ENCODE measurements around the gene COA7. TPM values are rescaled to one million over a fixed set of nuclear protein-coding genes. Genes with fewer than 3 reads are reported as not detected.
"Not testable (repeated sequence)": the region's sequence is repeated elsewhere in the genome, so short reads cannot be mapped to it uniquely, and the experiment has no call there.

Gene COA7
- total RNA-seq, 1 experiment from 2014 or later = 43.7 TPM

DNA sequence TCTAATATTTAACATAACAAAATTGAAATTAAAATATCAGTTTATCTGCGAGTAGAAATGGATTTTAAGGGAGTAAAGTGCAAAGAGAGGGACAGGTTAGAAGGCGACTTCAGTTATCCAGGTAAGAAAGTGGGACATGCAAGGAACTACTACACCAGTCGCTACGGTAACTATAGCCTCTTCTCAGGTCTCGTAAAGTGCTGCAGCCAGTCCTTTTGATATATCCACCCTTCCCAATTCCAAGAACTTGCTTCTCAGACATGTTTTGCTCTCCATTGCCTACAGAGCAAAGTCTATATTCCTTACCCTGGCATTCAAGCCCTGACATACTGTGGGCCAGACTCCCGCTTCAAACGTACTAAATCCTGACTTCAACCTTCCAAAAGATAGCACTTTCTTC, 2.5 kb downstream of the COA7 start:
- ATAC-seq = no peak

DNA sequence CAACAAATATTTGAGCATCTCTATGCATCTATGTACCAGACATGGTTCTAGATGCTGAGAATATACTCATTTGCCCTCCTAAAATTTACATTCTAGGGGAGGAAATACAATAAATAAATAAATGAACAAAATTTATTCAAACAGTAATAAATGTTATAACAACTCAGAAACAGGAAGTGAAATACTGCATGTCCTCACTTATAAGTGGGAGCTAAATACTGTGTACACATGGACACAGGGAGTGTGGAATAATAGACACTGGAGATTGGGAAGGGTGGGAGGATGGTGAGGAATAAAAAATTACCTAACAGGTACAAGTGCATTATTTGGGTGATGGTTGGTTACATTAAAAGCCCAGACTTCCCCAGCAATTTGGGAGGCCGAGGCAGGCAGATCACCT, 4.3 kb downstream of the COA7 start:
- H3K27ac Mint-ChIP-seq = no peak overlapping the region
- no peaks in the 10 kb centered on the region for H3K9me3 Mint-ChIP-seq
- H3K27me3 Mint-ChIP-seq (ENCODE audit: low read depth) = no peaks in the 10 kb centered on the region
- peaks cover 22% of the 10 kb centered on the region for H3K4me1 Mint-ChIP-seq
- ChIA-PET CTCF (no interaction called here), POLR2A (no interaction called here)
- H3K4me3 Mint-ChIP-seq = no peak overlapping the region
- TF ChIP-seq ZNF396 (CRISPR knock-in tag; IDR thresholded peaks at IDR 0.05; ENCODE audit: borderline replicate concordance) = no peak
- H3K36me3 Mint-ChIP-seq = peaks cover 33% of the 10 kb centered on the region
- DNase-seq (ENCODE audit: low spot score) (no peak), ATAC-seq (no peak)

More for the DNA sequence above, 2.5 kb downstream of the COA7 start:
- Mint-ChIP-seq H3K27ac (0 out of 2 replicates have a peak overlapping the region, but pooled peaks have one; percentile 6), H3K9me3 (no peaks in the 10 kb centered on the region), H3K4me3 (no peak overlapping the region), H3K36me3 (peaks cover 26% of the 10 kb centered on the region), H3K4me1 (peaks cover 22% of the 10 kb centered on the region), H3K27me3 (ENCODE audit: low read depth) (peaks cover 4% of the 10 kb centered on the region; the same call in 1 of the 2 replicates)
- POLR2A ChIA-PET = interaction anchor here (0.7 kb wide), 1 partner anchor 291 kb away, joined by 11 read pairs; the partner anchor contains the start of gene PRPF38A
- TF ChIP-seq, protein P1, sequence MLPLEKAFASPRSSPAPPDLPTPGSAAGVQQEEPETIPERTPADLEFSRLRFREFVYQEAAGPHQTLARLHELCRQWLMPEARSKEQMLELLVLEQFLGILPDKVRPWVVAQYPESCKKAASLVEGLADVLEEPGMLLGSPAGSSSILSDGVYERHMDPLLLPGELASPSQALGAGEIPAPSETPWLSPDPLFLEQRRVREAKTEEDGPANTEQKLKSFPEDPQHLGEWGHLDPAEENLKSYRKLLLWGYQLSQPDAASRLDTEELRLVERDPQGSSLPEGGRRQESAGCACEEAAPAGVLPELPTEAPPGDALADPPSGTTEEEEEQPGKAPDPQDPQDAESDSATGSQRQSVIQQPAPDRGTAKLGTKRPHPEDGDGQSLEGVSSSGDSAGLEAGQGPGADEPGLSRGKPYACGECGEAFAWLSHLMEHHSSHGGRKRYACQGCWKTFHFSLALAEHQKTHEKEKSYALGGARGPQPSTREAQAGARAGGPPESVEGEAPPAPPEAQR (CRISPR knock-in tag; IDR thresholded peaks at IDR 0.05) = no peak
- TF ChIP-seq ZNF317 (CRISPR knock-in tag; IDR thresholded peaks at IDR 0.05; ENCODE audit: borderline replicate concordance, low read depth) = no peak
- CTCF ChIA-PET = no interaction called here
- no peak for DNase-seq (ENCODE audit: low spot score)

DNA sequence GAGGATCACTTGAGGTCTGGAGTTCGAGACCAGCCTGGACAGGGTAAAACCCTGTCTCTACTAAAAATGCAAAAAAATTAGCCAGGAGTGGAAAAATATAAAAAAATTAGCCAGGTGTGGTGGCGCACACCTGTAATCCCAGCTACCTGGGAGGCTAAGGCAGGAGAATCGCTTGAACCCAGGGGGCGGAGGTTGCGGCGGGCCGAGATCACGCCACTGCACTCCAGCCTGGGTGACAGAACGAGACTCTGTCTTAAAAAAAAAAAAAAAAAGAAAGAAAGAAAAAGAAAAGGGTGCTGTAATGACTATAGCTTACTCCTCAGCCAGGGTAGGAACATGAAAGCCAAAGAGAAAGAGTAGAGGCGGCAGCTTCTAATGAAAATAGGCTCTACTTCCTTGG, 4.8 kb downstream of the COA7 start:
- POLR2A ChIA-PET; CTCF ChIA-PET; H3K9me3 Mint-ChIP-seq; DNase-seq (ENCODE audit: low spot score); H3K27ac Mint-ChIP-seq; H3K4me3 Mint-ChIP-seq; H3K27me3 Mint-ChIP-seq (ENCODE audit: low read depth); ATAC-seq: not testable (repeated sequence)
- Mint-ChIP-seq H3K36me3 (peaks cover 37% of the 10 kb centered on the region), H3K4me1 (peaks cover 17% of the 10 kb centered on the region)

DNA sequence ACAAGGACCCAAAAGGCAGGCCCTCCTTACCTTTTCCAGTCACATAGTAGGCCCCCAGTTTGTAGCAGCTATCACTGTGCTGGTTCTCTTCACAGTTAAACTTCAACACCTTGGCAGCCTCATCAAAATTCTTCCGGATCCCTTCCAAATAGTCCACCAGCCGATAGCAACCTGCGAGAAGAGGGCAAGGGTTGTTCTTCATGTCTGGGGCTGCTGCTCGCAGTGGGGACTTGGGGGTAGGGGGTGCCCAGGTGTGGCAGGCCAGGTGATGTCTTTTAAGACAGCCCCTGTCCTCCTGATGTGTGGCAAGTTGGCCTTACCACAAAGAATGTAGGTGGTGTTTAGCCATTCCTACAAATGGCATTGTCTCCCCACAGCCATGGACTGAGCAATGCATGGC, 5.5 kb downstream of the COA7 start:
- DNase-seq (ENCODE audit: low spot score) (no peak), ATAC-seq (no peak)
- Mint-ChIP-seq H3K27ac (no peak overlapping the region), H3K36me3 (peaks cover 43% of the 10 kb centered on the region), H3K4me3 (no peak overlapping the region), H3K9me3 (no peaks in the 10 kb centered on the region), H3K27me3 (ENCODE audit: low read depth) (no peaks in the 10 kb centered on the region), H3K4me1 (peaks cover 13% of the 10 kb centered on the region)
- TF ChIP-seq GABPB1 (CRISPR knock-in tag; IDR thresholded peaks at IDR 0.05) (no peak), TP53 (CRISPR knock-in tag; IDR thresholded peaks at IDR 0.05) (no peak), ZNF121 (CRISPR knock-in tag; IDR thresholded peaks at IDR 0.05) (no peak), GRHL2 (CRISPR knock-in tag; IDR thresholded peaks at IDR 0.05; ENCODE audit: insufficient replicate concordance, severe bottlenecking) (no peak)
- POLR2A ChIA-PET = no interaction called here
- CTCF ChIA-PET = no interaction called here

DNA sequence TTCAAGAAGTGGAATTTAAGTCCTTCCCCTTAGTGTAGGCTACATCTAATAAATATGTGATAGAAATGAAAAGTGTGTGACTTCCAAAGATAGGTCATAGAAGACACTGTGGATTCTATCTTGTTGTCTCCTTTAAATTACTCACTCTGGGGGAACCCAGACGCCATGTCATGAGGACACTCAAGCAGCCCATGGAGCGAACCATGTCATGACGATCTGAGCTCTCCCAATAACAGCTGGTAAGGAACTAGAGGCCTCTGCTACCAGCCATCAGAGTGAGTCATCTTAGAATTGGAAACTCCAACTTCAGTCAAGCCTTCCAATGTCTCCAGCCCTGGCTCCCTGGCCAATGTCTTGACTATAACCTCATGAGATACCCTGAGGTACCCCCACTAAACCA, 6.3 kb downstream of the COA7 start:
- Mint-ChIP-seq H3K27me3 (ENCODE audit: low read depth) (no peaks in the 10 kb centered on the region), H3K36me3 (peaks cover 52% of the 10 kb centered on the region), H3K4me3 (no peak overlapping the region), H3K27ac (no peak overlapping the region), H3K9me3 (no peaks in the 10 kb centered on the region), H3K4me1 (peaks cover 8% of the 10 kb centered on the region; the same call in 1 of the 2 replicates)
- ChIA-PET CTCF (no interaction called here), POLR2A (interaction anchor here (1.1 kb wide), 1 partner anchor 151 kb away, joined by 4 read pairs; the partner anchor contains the start of gene ZYG11A)
- no peak for DNase-seq (ENCODE audit: low spot score)
- ATAC-seq = no peak
- no peak for TF ChIP-seq NFE2L1 (CRISPR knock-in tag; IDR thresholded peaks at IDR 0.05)
- no peak for TF ChIP-seq NFATC4 (CRISPR knock-in tag; IDR thresholded peaks at IDR 0.05)
- TF ChIP-seq, protein P2, sequence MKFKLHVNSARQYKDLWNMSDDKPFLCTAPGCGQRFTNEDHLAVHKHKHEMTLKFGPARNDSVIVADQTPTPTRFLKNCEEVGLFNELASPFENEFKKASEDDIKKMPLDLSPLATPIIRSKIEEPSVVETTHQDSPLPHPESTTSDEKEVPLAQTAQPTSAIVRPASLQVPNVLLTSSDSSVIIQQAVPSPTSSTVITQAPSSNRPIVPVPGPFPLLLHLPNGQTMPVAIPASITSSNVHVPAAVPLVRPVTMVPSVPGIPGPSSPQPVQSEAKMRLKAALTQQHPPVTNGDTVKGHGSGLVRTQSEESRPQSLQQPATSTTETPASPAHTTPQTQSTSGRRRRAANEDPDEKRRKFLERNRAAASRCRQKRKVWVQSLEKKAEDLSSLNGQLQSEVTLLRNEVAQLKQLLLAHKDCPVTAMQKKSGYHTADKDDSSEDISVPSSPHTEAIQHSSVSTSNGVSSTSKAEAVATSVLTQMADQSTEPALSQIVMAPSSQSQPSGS (CRISPR knock-in tag; IDR thresholded peaks at IDR 0.05; ENCODE audit: borderline replicate concordance, low read depth) = no peak
- TF ChIP-seq, protein P3, sequence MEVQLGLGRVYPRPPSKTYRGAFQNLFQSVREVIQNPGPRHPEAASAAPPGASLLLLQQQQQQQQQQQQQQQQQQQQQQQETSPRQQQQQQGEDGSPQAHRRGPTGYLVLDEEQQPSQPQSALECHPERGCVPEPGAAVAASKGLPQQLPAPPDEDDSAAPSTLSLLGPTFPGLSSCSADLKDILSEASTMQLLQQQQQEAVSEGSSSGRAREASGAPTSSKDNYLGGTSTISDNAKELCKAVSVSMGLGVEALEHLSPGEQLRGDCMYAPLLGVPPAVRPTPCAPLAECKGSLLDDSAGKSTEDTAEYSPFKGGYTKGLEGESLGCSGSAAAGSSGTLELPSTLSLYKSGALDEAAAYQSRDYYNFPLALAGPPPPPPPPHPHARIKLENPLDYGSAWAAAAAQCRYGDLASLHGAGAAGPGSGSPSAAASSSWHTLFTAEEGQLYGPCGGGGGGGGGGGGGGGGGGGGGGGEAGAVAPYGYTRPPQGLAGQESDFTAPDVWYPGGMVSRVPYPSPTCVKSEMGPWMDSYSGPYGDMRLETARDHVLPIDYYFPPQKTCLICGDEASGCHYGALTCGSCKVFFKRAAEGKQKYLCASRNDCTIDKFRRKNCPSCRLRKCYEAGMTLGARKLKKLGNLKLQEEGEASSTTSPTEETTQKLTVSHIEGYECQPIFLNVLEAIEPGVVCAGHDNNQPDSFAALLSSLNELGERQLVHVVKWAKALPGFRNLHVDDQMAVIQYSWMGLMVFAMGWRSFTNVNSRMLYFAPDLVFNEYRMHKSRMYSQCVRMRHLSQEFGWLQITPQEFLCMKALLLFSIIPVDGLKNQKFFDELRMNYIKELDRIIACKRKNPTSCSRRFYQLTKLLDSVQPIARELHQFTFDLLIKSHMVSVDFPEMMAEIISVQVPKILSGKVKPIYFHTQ (CRISPR knock-in tag; IDR thresholded peaks at IDR 0.05) = no peak
- TF ChIP-seq, protein P4, sequence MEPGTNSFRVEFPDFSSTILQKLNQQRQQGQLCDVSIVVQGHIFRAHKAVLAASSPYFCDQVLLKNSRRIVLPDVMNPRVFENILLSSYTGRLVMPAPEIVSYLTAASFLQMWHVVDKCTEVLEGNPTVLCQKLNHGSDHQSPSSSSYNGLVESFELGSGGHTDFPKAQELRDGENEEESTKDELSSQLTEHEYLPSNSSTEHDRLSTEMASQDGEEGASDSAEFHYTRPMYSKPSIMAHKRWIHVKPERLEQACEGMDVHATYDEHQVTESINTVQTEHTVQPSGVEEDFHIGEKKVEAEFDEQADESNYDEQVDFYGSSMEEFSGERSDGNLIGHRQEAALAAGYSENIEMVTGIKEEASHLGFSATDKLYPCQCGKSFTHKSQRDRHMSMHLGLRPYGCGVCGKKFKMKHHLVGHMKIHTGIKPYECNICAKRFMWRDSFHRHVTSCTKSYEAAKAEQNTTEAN (CRISPR knock-in tag; IDR thresholded peaks at IDR 0.05) = no peak
- no peak for TF ChIP-seq TP53 (CRISPR knock-in tag; IDR thresholded peaks at IDR 0.05)
- TF ChIP-seq, protein P5, sequence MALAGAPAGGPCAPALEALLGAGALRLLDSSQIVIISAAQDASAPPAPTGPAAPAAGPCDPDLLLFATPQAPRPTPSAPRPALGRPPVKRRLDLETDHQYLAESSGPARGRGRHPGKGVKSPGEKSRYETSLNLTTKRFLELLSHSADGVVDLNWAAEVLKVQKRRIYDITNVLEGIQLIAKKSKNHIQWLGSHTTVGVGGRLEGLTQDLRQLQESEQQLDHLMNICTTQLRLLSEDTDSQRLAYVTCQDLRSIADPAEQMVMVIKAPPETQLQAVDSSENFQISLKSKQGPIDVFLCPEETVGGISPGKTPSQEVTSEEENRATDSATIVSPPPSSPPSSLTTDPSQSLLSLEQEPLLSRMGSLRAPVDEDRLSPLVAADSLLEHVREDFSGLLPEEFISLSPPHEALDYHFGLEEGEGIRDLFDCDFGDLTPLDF (CRISPR knock-in tag; IDR thresholded peaks at IDR 0.05) = no peak
- TF ChIP-seq ZNF121 (CRISPR knock-in tag; IDR thresholded peaks at IDR 0.05) = no peak
- no peak for TF ChIP-seq CBFB (CRISPR knock-in tag; IDR thresholded peaks at IDR 0.05; ENCODE audit: low read depth)
- TF ChIP-seq ETV6 (CRISPR knock-in tag; IDR thresholded peaks at IDR 0.05) = no peak
- no peak for TF ChIP-seq JAZF1 (CRISPR knock-in tag; IDR thresholded peaks at IDR 0.05)
- TF ChIP-seq ZNF138 (CRISPR knock-in tag; conservative IDR thresholded peaks at IDR 0.05) = no peak
- no peak for TF ChIP-seq RORB (CRISPR knock-in tag; IDR thresholded peaks at IDR 0.05)
